K562 (cell line): ENCODE results near the gene SPRN. TPM values are rescaled to one million over a fixed set of nuclear protein-coding genes. Genes with fewer than 3 reads are reported as not detected.

Source experiments
- ATAC-seq: fragments of 200-7000 bp; cut with Tn5 transposase; 3 replicates; pipeline ENCODE4 v1.9.1; 2020; ENCODE audit warnings: moderate library complexity
- BruUV-seq: library from RNA; stranded (reverse); fragments of 400-500 nt; replicated peaks from 2 replicates; lab custom pipeline; 2021; lab: Mats Ljungman, UMichigan
- CTCF ChIA-PET: fragments of 300-600 bp; formaldehyde crosslinking; extraction: SDS; loops from one replicate; lab custom pipeline; 2021; ENCODE audit warnings: low intra/inter-chr PET ratio; lab: Yijun Ruan, JAX
- POLR2A ChIA-PET: fragments of 300-600, 350-650 bp; sonication (Branson Sonifier 250); formaldehyde crosslinking; extraction: SDS; loops from one replicate; lab custom pipeline; 2021; ENCODE audit warnings: antibody characterized with exemption, inconsistent platforms; lab: Yijun Ruan, JAX
- DNase-seq, 4 experiments: peaks; one replicate each; pipeline versions ENCODE4 v3.0.0 to v3.0.0-alpha.2; 2011 to 2018; ENCODE audit warnings: low spot score in 3 of 4, mixed read lengths in 3 of 4; ENCODE audit errors: extremely low read depth in 1 of 4
- FAIRE-seq: peaks from 2 replicates; lab custom pipeline; 2011; peaks lifted over from hg19 to GRCh38; lab: Jason Lieb, UNC
- H2AFZ ChIP-seq: 2 replicates; pipeline ENCODE4 v1.6.0; 2011; ENCODE audit warnings: low read depth, low read length, control low read depth, inconsistent platforms
- H3K27ac ChIP-seq: fragments of 200-600 bp; 3 replicates; pipeline ENCODE4 v1.8.0; 2011; ENCODE audit warnings: low read depth, mild to moderate bottlenecking, control low read depth, inconsistent platforms, low read length, moderate library complexity, mixed read lengths; ENCODE audit errors: extremely low read depth
- H3K27me3 ChIP-seq, 2 experiments: fragments of 300-600 bp in 1 of 2; 2 replicates in 1 of 2; 3 replicates in 1 of 2; pipeline versions ENCODE4 v1.6.0 to v1.8.0; 2011; ENCODE audit warnings: inconsistent platforms in 2 of 2, low read length in 2 of 2, mild to moderate bottlenecking in 1 of 2, mixed read lengths in 1 of 2, moderate library complexity in 1 of 2; ENCODE audit not compliant: control insufficient read depth in 2 of 2, insufficient read depth in 2 of 2
- H3K36me3 ChIP-seq: fragments of 300-600 bp; 3 replicates; pipeline ENCODE4 v1.8.0; 2011; ENCODE audit warnings: mild to moderate bottlenecking, low read length, inconsistent platforms; ENCODE audit not compliant: control insufficient read depth, insufficient read depth
- H3K4me1 ChIP-seq, 2 experiments: fragments of 200-600 bp in 1 of 2; replicated peaks in 1 of 2; 2 replicates in 1 of 2; 3 replicates in 1 of 2; pipeline versions ENCODE4 v1.5.1 to v1.8.0; 2011; ENCODE audit warnings: inconsistent platforms in 2 of 2, low read length in 2 of 2, mild to moderate bottlenecking in 1 of 2, mixed read lengths in 1 of 2, moderate library complexity in 1 of 2; ENCODE audit not compliant: control insufficient read depth in 2 of 2, insufficient read depth in 2 of 2
- H3K4me2 ChIP-seq: 2 replicates; pipeline ENCODE4 v1.6.1; 2011; ENCODE audit warnings: low read length, control low read depth, inconsistent platforms, mixed read lengths; ENCODE audit not compliant: insufficient read depth
- H3K4me3 ChIP-seq: fragments of 200-600 bp; sonication (generic), shearing (Covaris generic); 2 replicates; pipeline ENCODE4 v1.5.1; 2016; ENCODE audit warnings: control low read depth, inconsistent platforms
- H3K79me2 ChIP-seq: fragments of 200-600 bp; 3 replicates; pipeline ENCODE4 v1.8.0; 2011; ENCODE audit warnings: low read length, inconsistent platforms; ENCODE audit not compliant: control insufficient read depth, insufficient read depth
- H3K9ac ChIP-seq, 2 experiments: 2 replicates each; pipeline versions ENCODE4 v1.6.0 to v1.6.1; 2011; ENCODE audit warnings: low read depth in 2 of 2, low read length in 2 of 2, control low read depth in 1 of 2, inconsistent platforms in 1 of 2, mild to moderate bottlenecking in 1 of 2, mixed read lengths in 1 of 2; ENCODE audit not compliant: insufficient read depth in 1 of 2
- H3K9me1 ChIP-seq: one replicate; pipeline ENCODE4 v1.6.0; 2011; ENCODE audit warnings: inconsistent platforms, mild to moderate bottlenecking, low read length, moderate library complexity; ENCODE audit not compliant: control insufficient read depth, insufficient read depth
- H3K9me3 ChIP-seq: replicated peaks from 2 replicates; pipeline ENCODE4 v1.5.1; 2011; ENCODE audit warnings: low read depth, low read length, inconsistent platforms; ENCODE audit not compliant: control insufficient read depth, insufficient read depth
- H4K20me1 ChIP-seq: replicated peaks from 2 replicates; pipeline ENCODE4 v1.6.1; 2011; ENCODE audit warnings: low read length, inconsistent platforms, mixed read lengths; ENCODE audit not compliant: control insufficient read depth, insufficient read depth
- KHSRP ChIP-seq: fragments of 450-650 bp; IDR thresholded peaks from 2 replicates; pipeline ENCODE4 v1.6.1; 2017
- KLF10 ChIP-seq: fragments of 250-450 bp; sonication (Bioruptor Pico); IDR thresholded peaks from 2 replicates; pipeline ENCODE4 v1.6.1; 2021; ENCODE audit warnings: matching md5 sums
- MEF2D ChIP-seq: conservative IDR thresholded peaks from 2 replicates; pipeline ENCODE4 v1.6.1; 2016; ENCODE audit warnings: low read depth, missing genetic modification characterization, missing compliant biosample characterization
- SREBF2 ChIP-seq: sonication (generic); formaldehyde crosslinking; IDR thresholded peaks from 2 replicates; pipeline ENCODE4 v1.4.0; 2020; ENCODE audit warnings: mild to moderate bottlenecking, missing genetic modification reagents
- TBL1XR1 ChIP-seq, 2 experiments: IDR thresholded peaks; 2 replicates each; pipeline ENCODE4 v1.6.1; 2012; ENCODE audit warnings: improper control_type of control experiment in 2 of 2, low read length in 2 of 2, mild to moderate bottlenecking in 1 of 2
- ZNF316 ChIP-seq: fragments of 450-650 bp; IDR thresholded peaks from 2 replicates; pipeline ENCODE4 v1.6.1; 2016
- WGBS: fragments of 100-300 bp; shearing (Covaris generic); methylation state at CpG from one replicate; pipeline ENCODE4 v1.1.6; 2016; ENCODE audit warnings: low coverage, mixed read lengths; ENCODE audit not compliant: insufficient coverage; ENCODE audit errors: missing lambda C conversion rate; 5-methylcytosine and 5-hydroxymethylcytosine counted together
- in situ Hi-C: fragments of 300-500 bp; cut with MboI; formaldehyde crosslinking; loops from 4 replicates; pipeline ENCODE4 v1.15.0; 2018; ENCODE audit warnings: inconsistent platforms, mixed read lengths
- intact Hi-C: fragments of 100-400 bp; cut with micrococcal nuclease; formaldehyde crosslinking; loops from 2 replicates; pipeline ENCODE4 v1.14.2; 2022
- polyA plus RNA-seq, 8 experiments: library from polyadenylated mRNA; depleted of rRNA in 4 of 8; stranded (reverse) in 5 of 8; unstranded in 3 of 8; fragments of >200 nt; fragmentation: Nextera tagmentation in 2 of 8; fragmentation: Illumina TruSeq in 1 of 8; extraction: Ambion mirVana in 2 of 8; extraction: Trizol in 1 of 8; gene quantifications; 2 replicates each; pipeline versions ENCODE4 v1.2.1 to v1.2.3, GENCODE V29; 2011 to 2014; ENCODE audit warnings: inconsistent platforms in 1 of 8, missing spikeins in 1 of 8
- total RNA-seq, 7 experiments: library from RNA; depleted of rRNA in 6 of 7; stranded (reverse); fragments of >200 nt in 6 of 7; fragmentation: Illumina TruSeq in 2 of 7; extraction: Trizol in 2 of 7; gene quantifications; 2 replicates each; pipeline versions ENCODE4 v1.2.1 to v1.2.3, GENCODE V29; 2011 to 2021; ENCODE audit warnings: low replicate concordance in 1 of 7

Gene SPRN
- total and polyA plus RNA-seq, 9 of the 15 experiments (the other 6 are each of a cell fraction or from before 2014, with no cell fraction given): 0.04 TPM; not detected in 8

- Histone ChIP-seq H4K20me1 (no peaks in the 10 kb centered on the region), H3K4me3 (no peak overlapping the region), H3K9me1 (no peaks in the 10 kb centered on the region), H3K27me3 (no peaks in the 10 kb centered on the region), H3K4me1 (no peaks in the 10 kb centered on the region), H3K27ac (no peak overlapping the region), H3K36me3 (no peaks in the 10 kb centered on the region), H3K9ac (no peak overlapping the region), H3K9me3 (no peaks in the 10 kb centered on the region), H3K79me2 (no peaks in the 10 kb centered on the region), H2AFZ (no peak overlapping the region), H3K4me2 (no peak overlapping the region)
- no TSS peak for BruUV-seq
- CTCF ChIA-PET: no interaction called here
- intact Hi-C loops: no loop called here
- POLR2A ChIA-PET: no interaction called here
- DNase-seq (no peak), ATAC-seq (no peak), FAIRE-seq (no peak)
- TF ChIP-seq SREBF2 (CRISPR knock-in tag) (no peak), ZNF316 (no peak), KHSRP (no peak), MEF2D (tag) (no peak), KLF10 (CRISPR knock-in tag) (no peak), TBL1XR1 (IDR thresholded peaks at IDR 0.05; ENCODE audit: low read length in 2 of 2) (no peak)
- in situ Hi-C loops: no loop called here
- 95% methylated on average over 12 of the region's 88 CpGs for WGBS
Measured at GRCh38 chr10:133422807-133423771, 1.3 kb downstream of the SPRN start.
